ENCODE results near the gene SLC4A2.
A peak's percentile ranks its signal among the peaks of the same experiment; 100 is the strongest.

SLC4A2 gene

DNA sequence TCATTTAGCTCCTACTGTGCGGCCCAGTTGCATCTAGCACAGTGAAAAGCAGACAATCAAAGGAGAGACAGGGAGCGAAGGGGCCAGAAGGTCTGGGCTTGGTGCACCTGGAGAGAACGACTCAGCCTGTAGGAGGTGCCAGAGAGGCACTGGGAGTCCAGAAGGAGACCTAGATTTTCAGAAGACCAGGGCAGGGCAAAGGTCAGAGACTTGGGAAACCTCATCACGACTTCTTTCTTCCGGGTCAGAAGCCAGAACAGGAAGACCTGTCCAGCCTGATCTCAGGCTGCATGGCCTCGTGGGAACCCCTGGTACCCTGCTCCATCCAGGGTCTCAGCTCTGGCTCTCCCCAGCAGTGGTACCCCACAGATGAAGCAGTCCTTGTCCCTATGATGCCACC, 32.0 kb downstream of the SLC4A2 start:
- Histone ChIP-seq H3K27ac (ENCODE audit: insufficient read depth, low read length, poor library complexity, severe bottlenecking) (no peak overlapping the region), H3K9me3 (ENCODE audit: control insufficient read depth, low read length) (no peaks in the 10 kb centered on the region), H3K4me3 (ENCODE audit: insufficient read depth, low read depth, low read length, poor library complexity, severe bottlenecking) (no peak overlapping the region), H3K27me3 (replicated peaks; ENCODE audit: control insufficient read depth, insufficient read depth, low read length, poor library complexity, severe bottlenecking) (no peaks in the 10 kb centered on the region), H3K4me1 (ENCODE audit: control insufficient read depth, insufficient read depth, low read length, poor library complexity, severe bottlenecking) (peaks cover 13% of the 10 kb centered on the region), H3K36me3 (ENCODE audit: control insufficient read depth, insufficient read depth, low read length) (no peaks in the 10 kb centered on the region)
- no peak for DNase-seq

DNA sequence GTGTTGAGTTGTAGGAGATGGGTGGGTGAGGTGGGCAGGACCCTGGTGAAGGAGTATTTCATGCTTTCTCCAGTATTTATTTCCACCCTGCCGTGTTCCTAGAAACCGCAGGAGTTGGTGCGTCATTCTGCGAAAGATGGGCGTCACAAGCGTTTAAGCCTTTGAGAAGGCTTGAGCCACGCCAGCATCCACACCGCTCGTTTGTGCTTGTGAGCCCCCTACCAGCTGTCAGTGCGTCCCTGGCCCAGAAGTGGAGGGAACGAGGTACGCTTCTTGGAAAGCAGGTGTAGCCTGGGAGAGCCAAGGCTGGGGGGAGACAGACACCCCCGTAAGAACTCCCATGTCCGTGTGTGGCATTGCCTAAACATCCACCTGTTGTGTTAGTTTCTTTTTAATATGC, 32.6 kb downstream of the SLC4A2 start:
- no peaks in the 10 kb centered on the region for H3K9me3 ChIP-seq (ENCODE audit: control insufficient read depth, low read length)
- H3K27me3 ChIP-seq (replicated peaks; ENCODE audit: control insufficient read depth, insufficient read depth, low read length, poor library complexity, severe bottlenecking): no peaks in the 10 kb centered on the region
- H3K36me3 ChIP-seq (ENCODE audit: control insufficient read depth, insufficient read depth, low read length): no peaks in the 10 kb centered on the region
- no peak overlapping the region for H3K27ac ChIP-seq (ENCODE audit: insufficient read depth, low read length, poor library complexity, severe bottlenecking)
- DNase-seq: no peak
- H3K4me3 ChIP-seq (ENCODE audit: insufficient read depth, low read depth, low read length, poor library complexity, severe bottlenecking): no peak overlapping the region
- peaks cover 11% of the 10 kb centered on the region for H3K4me1 ChIP-seq (ENCODE audit: control insufficient read depth, insufficient read depth, low read length, poor library complexity, severe bottlenecking)

DNA sequence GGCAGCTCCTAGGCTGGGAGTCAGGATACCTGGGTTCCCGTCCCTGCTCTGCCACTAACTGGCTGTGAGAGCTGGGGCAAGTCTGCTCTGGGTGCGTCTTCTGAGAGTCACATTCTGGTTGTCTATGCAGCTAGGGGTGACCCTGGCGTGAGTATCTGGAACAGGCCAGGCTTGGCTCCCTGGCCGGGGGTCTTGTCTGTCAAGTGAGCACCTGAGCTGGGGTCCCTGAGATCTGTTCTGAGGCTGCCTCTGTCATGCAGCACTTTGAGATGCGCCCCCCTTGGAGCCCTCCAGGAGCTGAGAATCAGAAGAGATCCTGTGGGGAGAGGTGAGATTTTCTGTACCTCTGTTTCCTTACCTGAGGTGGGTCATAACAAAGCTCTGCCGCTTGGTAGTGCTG, 34.4 kb downstream of the SLC4A2 start:
- Histone ChIP-seq H3K4me3 (ENCODE audit: insufficient read depth, low read depth, low read length, poor library complexity, severe bottlenecking) (no peak overlapping the region), H3K27me3 (replicated peaks; ENCODE audit: control insufficient read depth, insufficient read depth, low read length, poor library complexity, severe bottlenecking) (no peaks in the 10 kb centered on the region), H3K27ac (ENCODE audit: insufficient read depth, low read length, poor library complexity, severe bottlenecking) (no peak overlapping the region), H3K36me3 (ENCODE audit: control insufficient read depth, insufficient read depth, low read length) (no peaks in the 10 kb centered on the region), H3K4me1 (ENCODE audit: control insufficient read depth, insufficient read depth, low read length, poor library complexity, severe bottlenecking) (no peaks in the 10 kb centered on the region), H3K9me3 (ENCODE audit: control insufficient read depth, low read length) (no peaks in the 10 kb centered on the region)
- DNase-seq: no peak

DNA sequence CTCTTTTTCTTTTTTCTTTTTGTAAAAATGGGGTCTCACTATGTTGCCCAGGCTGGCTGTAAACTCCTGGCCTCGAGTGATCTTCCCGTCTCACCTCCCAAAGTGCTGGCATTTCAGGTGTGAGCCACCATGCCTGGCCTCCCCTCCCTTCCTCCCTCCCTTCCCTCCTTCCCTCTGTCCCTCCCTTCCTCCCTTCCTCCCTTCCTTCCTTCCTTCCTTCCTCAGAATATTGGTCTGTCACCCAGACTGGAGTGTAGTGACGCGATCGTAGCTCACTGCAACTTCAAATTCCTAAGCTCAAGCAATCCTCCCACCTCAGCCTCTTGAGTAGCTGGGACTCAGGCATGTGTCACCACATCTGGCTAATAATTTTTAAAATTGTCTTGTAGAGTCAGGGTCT, 35.3 kb downstream of the SLC4A2 start:
- H3K27me3 ChIP-seq (replicated peaks; ENCODE audit: control insufficient read depth, insufficient read depth, low read length, poor library complexity, severe bottlenecking): no peaks in the 10 kb centered on the region
- DNase-seq: no peak
- H3K27ac ChIP-seq (ENCODE audit: insufficient read depth, low read length, poor library complexity, severe bottlenecking): no peak overlapping the region
- no peaks in the 10 kb centered on the region for H3K4me1 ChIP-seq (ENCODE audit: control insufficient read depth, insufficient read depth, low read length, poor library complexity, severe bottlenecking)
- H3K36me3 ChIP-seq (ENCODE audit: control insufficient read depth, insufficient read depth, low read length): no peaks in the 10 kb centered on the region
- no peak overlapping the region for H3K4me3 ChIP-seq (ENCODE audit: insufficient read depth, low read depth, low read length, poor library complexity, severe bottlenecking)
- H3K9me3 ChIP-seq (ENCODE audit: control insufficient read depth, low read length): no peaks in the 10 kb centered on the region

DNA sequence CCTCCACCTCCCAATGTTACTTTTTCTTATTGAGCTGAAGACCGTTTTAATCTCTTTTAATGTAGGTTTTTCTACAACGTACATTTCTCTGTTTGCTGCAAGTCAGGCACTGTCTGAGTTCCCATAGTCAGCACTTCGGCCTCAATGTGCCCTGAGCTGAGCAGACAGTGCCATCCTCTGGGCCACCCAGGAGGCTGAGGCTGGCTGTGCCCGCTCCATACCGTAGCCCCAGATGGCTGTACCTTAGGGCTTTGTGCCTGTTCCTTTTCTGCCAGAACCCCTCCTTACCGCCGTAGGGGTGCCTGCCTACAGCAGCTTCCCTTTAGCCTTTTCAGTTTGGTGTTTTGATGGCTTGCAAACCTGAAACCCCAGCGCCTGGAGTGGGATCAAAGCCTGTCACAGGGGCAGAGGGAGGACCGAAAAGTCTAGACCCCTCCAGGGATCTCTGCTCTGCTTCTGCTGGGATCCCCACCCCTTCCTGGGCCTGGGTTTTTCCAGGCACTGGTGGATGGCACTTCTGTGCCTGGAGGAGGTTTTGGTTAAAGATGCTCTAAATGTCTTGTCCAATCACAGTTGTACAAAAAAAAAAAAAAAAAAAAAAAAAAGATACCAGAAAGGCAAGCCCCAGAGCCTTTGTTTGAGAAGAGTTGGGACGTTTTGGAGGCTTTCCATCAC, 35.9 kb downstream of the SLC4A2 start:
- no peak overlapping the region for H3K27ac ChIP-seq (ENCODE audit: insufficient read depth, low read length, poor library complexity, severe bottlenecking)
- DNase-seq: no peak
- no peaks in the 10 kb centered on the region for H3K9me3 ChIP-seq (ENCODE audit: control insufficient read depth, low read length)
- H3K36me3 ChIP-seq (ENCODE audit: control insufficient read depth, insufficient read depth, low read length): no peaks in the 10 kb centered on the region
- no peaks in the 10 kb centered on the region for H3K4me1 ChIP-seq (ENCODE audit: control insufficient read depth, insufficient read depth, low read length, poor library complexity, severe bottlenecking)
- no peaks in the 10 kb centered on the region for H3K27me3 ChIP-seq (replicated peaks; ENCODE audit: control insufficient read depth, insufficient read depth, low read length, poor library complexity, severe bottlenecking)
- no peak overlapping the region for H3K4me3 ChIP-seq (ENCODE audit: insufficient read depth, low read depth, low read length, poor library complexity, severe bottlenecking)

DNA sequence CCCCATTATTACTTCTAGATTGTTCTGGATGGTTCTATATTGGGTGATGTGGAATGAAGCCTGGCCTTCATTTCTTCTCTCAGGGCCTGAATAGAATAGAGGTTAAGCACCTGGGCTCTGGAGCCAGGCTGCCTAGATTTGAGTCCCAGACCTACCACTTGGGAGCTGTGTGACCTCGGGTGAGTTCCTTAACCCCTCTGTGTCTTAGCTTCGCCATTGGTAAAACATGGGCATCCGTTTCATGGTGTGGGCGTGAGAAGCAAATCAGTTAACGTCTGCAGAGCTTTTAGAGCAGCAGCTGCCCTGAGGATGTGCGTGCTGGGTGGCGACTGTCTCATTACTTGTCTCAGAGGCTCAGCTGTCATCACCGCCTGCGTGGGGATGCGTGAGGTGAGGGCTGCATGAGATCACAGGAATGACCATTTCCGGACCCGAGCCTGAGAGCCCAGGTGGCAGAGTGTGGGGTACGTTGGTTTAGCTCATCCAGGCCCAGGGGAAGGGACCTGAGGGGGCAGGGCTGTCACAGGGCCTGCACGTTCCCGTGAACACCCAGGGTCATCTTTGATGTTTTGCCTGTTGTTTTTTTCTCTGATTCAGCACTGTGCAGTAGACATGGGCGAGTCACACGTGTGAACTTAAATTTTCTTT, 36.6 kb downstream of the SLC4A2 start:
- DNase-seq: no peak
- H3K27ac ChIP-seq (ENCODE audit: insufficient read depth, low read length, poor library complexity, severe bottlenecking): peak overlapping the region; percentile 4

DNA sequence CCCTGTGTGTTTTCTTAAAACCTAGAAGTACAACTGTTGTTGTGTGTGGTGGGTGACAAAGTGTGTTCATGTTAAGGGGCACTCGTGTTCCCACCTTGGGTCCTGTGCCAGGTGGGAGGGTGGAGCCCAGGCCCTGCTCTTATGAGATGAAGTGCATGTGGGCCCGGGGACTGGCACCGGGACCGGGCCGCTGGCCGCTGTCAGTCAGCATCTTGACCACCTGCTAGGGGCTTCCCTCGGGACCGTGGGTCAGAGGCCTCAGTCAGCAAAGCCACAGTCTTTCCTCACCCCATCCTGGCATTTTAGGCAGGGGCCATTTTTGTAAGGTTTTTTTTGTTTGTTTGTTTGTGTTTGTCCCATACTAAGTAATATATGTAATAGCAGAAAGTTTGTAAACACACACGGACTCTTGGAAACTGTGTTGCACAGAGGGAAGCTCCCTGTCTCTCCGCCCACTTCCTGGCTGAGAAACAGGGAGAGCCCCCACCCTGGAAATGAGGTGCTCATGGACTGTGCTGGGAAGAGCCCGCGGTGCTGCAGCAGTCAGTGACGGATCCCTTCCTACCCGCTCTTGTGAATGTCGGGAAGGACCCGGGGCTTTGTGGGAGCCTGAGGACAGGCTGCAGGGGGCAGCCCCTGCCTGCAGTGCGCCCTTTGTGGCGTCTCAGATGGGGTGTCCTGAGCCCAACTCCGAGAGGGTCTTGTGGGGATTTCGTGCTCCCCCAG, 40.3 kb downstream of the SLC4A2 start:
- no peaks in the 10 kb centered on the region for H3K9me3 ChIP-seq (ENCODE audit: control insufficient read depth, low read length)
- no peaks in the 10 kb centered on the region for H3K27me3 ChIP-seq (replicated peaks; ENCODE audit: control insufficient read depth, insufficient read depth, low read length, poor library complexity, severe bottlenecking)
- no peak overlapping the region for H3K27ac ChIP-seq (ENCODE audit: insufficient read depth, low read length, poor library complexity, severe bottlenecking)
- peaks cover 2% of the 10 kb centered on the region for H3K36me3 ChIP-seq (ENCODE audit: control insufficient read depth, insufficient read depth, low read length)
- no peak for DNase-seq
- no peak overlapping the region for H3K4me3 ChIP-seq (ENCODE audit: insufficient read depth, low read depth, low read length, poor library complexity, severe bottlenecking)
- no peaks in the 10 kb centered on the region for H3K4me1 ChIP-seq (ENCODE audit: control insufficient read depth, insufficient read depth, low read length, poor library complexity, severe bottlenecking)

More for the DNA sequence above, 36.6 kb downstream of the SLC4A2 start:
- Histone ChIP-seq H3K9me3 (ENCODE audit: control insufficient read depth, low read length) (no peaks in the 10 kb centered on the region), H3K4me1 (ENCODE audit: control insufficient read depth, insufficient read depth, low read length, poor library complexity, severe bottlenecking) (no peaks in the 10 kb centered on the region), H3K27me3 (replicated peaks; ENCODE audit: control insufficient read depth, insufficient read depth, low read length, poor library complexity, severe bottlenecking) (no peaks in the 10 kb centered on the region), H3K4me3 (ENCODE audit: insufficient read depth, low read depth, low read length, poor library complexity, severe bottlenecking) (no peak overlapping the region), H3K36me3 (ENCODE audit: control insufficient read depth, insufficient read depth, low read length) (no peaks in the 10 kb centered on the region)

DNA sequence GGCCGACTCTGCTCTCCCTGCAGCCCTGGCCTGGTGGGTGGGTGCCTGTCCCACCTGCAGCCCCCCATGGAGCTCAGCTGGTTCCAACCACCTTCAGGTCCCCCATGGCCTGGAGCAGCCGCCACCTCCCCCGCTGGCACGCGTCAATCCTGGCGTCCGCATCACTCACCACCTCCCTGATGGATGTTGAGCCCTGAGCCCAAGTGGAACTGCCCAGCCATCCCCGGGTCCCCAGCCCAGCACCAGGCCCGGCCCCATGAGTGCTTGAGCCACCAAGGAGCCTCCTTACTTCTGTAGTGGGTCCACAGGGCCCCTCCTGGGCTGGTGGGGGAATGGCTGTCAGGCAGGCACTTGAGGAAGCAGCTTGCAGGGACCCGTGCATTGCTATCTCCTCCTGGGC, 41.5 kb downstream of the SLC4A2 start:
- H3K27me3 ChIP-seq (replicated peaks; ENCODE audit: control insufficient read depth, insufficient read depth, low read length, poor library complexity, severe bottlenecking): no peaks in the 10 kb centered on the region
- H3K4me1 ChIP-seq (ENCODE audit: control insufficient read depth, insufficient read depth, low read length, poor library complexity, severe bottlenecking): no peaks in the 10 kb centered on the region
- H3K4me3 ChIP-seq (ENCODE audit: insufficient read depth, low read depth, low read length, poor library complexity, severe bottlenecking): no peak overlapping the region
- DNase-seq: no peak
- H3K36me3 ChIP-seq (ENCODE audit: control insufficient read depth, insufficient read depth, low read length): peaks cover 3% of the 10 kb centered on the region
- H3K9me3 ChIP-seq (ENCODE audit: control insufficient read depth, low read length): no peaks in the 10 kb centered on the region
- H3K27ac ChIP-seq (ENCODE audit: insufficient read depth, low read length, poor library complexity, severe bottlenecking): no peak overlapping the region

DNA sequence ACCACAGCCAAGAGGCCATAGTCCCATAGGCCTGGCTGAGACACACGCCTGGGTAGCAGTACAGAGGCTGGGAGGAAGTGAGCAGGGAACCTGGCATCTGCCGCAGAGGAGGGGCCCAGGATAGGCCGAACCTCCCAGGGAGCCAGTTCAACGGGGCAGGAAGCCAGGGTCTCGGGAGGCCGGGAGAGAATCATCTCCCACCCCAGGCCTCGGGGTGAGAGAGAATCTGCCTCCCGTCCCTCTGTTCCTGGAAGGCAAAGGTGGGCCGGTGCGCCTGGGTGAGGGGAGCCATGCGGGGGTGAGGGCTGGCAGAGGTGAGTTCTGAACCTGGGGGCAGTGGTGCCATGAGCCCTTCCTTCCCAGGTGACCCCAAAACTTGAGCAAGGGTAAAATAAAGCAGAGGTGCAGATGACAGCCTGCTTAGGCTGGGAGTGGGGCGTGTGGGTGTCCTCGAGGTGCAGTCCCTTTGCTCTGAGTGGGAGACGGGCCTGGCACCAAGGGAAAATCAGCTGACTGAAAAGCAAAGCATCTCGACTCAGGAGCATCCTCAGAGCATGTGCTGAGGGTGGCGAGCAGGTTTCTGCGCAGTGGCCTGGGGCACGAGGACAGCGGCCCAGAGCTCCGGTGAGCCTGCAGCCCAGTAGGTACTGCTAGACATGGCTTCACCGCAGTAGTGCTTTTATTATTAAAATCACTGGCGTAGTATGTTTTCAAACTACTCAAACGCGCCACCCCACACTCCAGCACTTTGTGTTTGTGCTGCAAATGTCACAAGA, 42.4 kb downstream of the SLC4A2 start:
- no peak for DNase-seq
- H3K9me3 ChIP-seq (ENCODE audit: control insufficient read depth, low read length): no peaks in the 10 kb centered on the region
- H3K27ac ChIP-seq (ENCODE audit: insufficient read depth, low read length, poor library complexity, severe bottlenecking): no peak overlapping the region
- peaks cover 3% of the 10 kb centered on the region for H3K36me3 ChIP-seq (ENCODE audit: control insufficient read depth, insufficient read depth, low read length)
- H3K4me1 ChIP-seq (ENCODE audit: control insufficient read depth, insufficient read depth, low read length, poor library complexity, severe bottlenecking): no peaks in the 10 kb centered on the region
- no peak overlapping the region for H3K4me3 ChIP-seq (ENCODE audit: insufficient read depth, low read depth, low read length, poor library complexity, severe bottlenecking)
- H3K27me3 ChIP-seq (replicated peaks; ENCODE audit: control insufficient read depth, insufficient read depth, low read length, poor library complexity, severe bottlenecking): no peaks in the 10 kb centered on the region
